ENCODE measurements around the gene PIEZO2.
"Not testable (repeated sequence)": the region's sequence is repeated elsewhere in the genome, so short reads cannot be mapped to it uniquely, and the experiment has no call there.

Gene PIEZO2

GRCh38 chr18:11137400-11137799 lies 12.0 kb downstream of the PIEZO2 start:
- H3K36me3 Mint-ChIP-seq (ENCODE audit: low read depth) = no peaks in the 10 kb centered on the region
- no peaks in the 10 kb centered on the region for H3K4me1 Mint-ChIP-seq (ENCODE audit: low read depth)
- H3K27me3 Mint-ChIP-seq (ENCODE audit: low read depth) = no peaks in the 10 kb centered on the region
- H3K9me3 Mint-ChIP-seq = no peaks in the 10 kb centered on the region
- no peak overlapping the region for H3K4me3 Mint-ChIP-seq
- no peak overlapping the region for H3K27ac Mint-ChIP-seq

- Mint-ChIP-seq H3K9me3 (peaks cover 4% of the 10 kb centered on the region), H3K27ac (no peak overlapping the region), H3K27me3 (ENCODE audit: low read depth) (no peaks in the 10 kb centered on the region), H3K4me1 (ENCODE audit: low read depth) (no peaks in the 10 kb centered on the region), H3K36me3 (ENCODE audit: low read depth) (no peaks in the 10 kb centered on the region), H3K4me3 (no peak overlapping the region)
These were observed 13.1 kb downstream of the PIEZO2 start for GRCh38 chr18:11136241-11136640.

GRCh38 chr18:11134940-11135339 lies 14.4 kb downstream of the PIEZO2 start:
- no peak overlapping the region for H3K27ac Mint-ChIP-seq
- H3K27me3 Mint-ChIP-seq (ENCODE audit: low read depth) = no peaks in the 10 kb centered on the region
- H3K36me3 Mint-ChIP-seq (ENCODE audit: low read depth) = no peaks in the 10 kb centered on the region
- H3K9me3 Mint-ChIP-seq = peaks cover 4% of the 10 kb centered on the region
- no peak overlapping the region for H3K4me3 Mint-ChIP-seq
- no peaks in the 10 kb centered on the region for H3K4me1 Mint-ChIP-seq (ENCODE audit: low read depth)

- H3K27ac Mint-ChIP-seq; H3K4me3 Mint-ChIP-seq; H3K4me1 Mint-ChIP-seq (ENCODE audit: low read depth); H3K27me3 Mint-ChIP-seq (ENCODE audit: low read depth); H3K9me3 Mint-ChIP-seq; H3K36me3 Mint-ChIP-seq (ENCODE audit: low read depth): not testable (repeated sequence)
These were observed 20.3 kb downstream of the PIEZO2 start for GRCh38 chr18:11129059-11129458.

GRCh38 chr18:11125492-11126315 lies 23.7 kb downstream of the PIEZO2 start:
- no peak overlapping the region for H3K4me3 Mint-ChIP-seq

GRCh38 chr18:11124054-11124453 lies 25.3 kb downstream of the PIEZO2 start:
- H3K4me1 Mint-ChIP-seq (ENCODE audit: low read depth) = no peaks in the 10 kb centered on the region
- H3K27me3 Mint-ChIP-seq (ENCODE audit: low read depth) = no peaks in the 10 kb centered on the region
- H3K9me3 Mint-ChIP-seq = peaks cover 6% of the 10 kb centered on the region

More at GRCh38 chr18:11125492-11126315, 23.7 kb downstream of the PIEZO2 start:
- no peak overlapping the region for H3K27ac Mint-ChIP-seq
- no peaks in the 10 kb centered on the region for H3K4me1 Mint-ChIP-seq (ENCODE audit: low read depth)
- peaks cover 6% of the 10 kb centered on the region for H3K9me3 Mint-ChIP-seq
- H3K27me3 Mint-ChIP-seq (ENCODE audit: low read depth) = no peaks in the 10 kb centered on the region
- H3K36me3 Mint-ChIP-seq (ENCODE audit: low read depth) = no peaks in the 10 kb centered on the region

GRCh38 chr18:11121443-11121849 lies 27.9 kb downstream of the PIEZO2 start:
- Mint-ChIP-seq H3K9me3 (no peaks in the 10 kb centered on the region), H3K27me3 (ENCODE audit: low read depth) (no peaks in the 10 kb centered on the region), H3K36me3 (ENCODE audit: low read depth) (no peaks in the 10 kb centered on the region), H3K4me1 (ENCODE audit: low read depth) (no peaks in the 10 kb centered on the region), H3K27ac (no peak overlapping the region), H3K4me3 (no peak overlapping the region)

More at GRCh38 chr18:11124054-11124453, 25.3 kb downstream of the PIEZO2 start:
- no peak overlapping the region for H3K4me3 Mint-ChIP-seq
- H3K27ac Mint-ChIP-seq = no peak overlapping the region
- no peaks in the 10 kb centered on the region for H3K36me3 Mint-ChIP-seq (ENCODE audit: low read depth)

GRCh38 chr18:11119959-11120587 lies 29.3 kb downstream of the PIEZO2 start:
- H3K36me3 Mint-ChIP-seq (ENCODE audit: low read depth) = no peaks in the 10 kb centered on the region
- H3K9me3 Mint-ChIP-seq = no peaks in the 10 kb centered on the region

GRCh38 chr18:11119550-11119949 lies 29.8 kb downstream of the PIEZO2 start:
- Mint-ChIP-seq H3K4me1 (ENCODE audit: low read depth) (no peaks in the 10 kb centered on the region), H3K36me3 (ENCODE audit: low read depth) (no peaks in the 10 kb centered on the region), H3K9me3 (no peaks in the 10 kb centered on the region), H3K27me3 (ENCODE audit: low read depth) (no peaks in the 10 kb centered on the region), H3K4me3 (no peak overlapping the region), H3K27ac (no peak overlapping the region)

More at GRCh38 chr18:11119959-11120587, 29.3 kb downstream of the PIEZO2 start:
- Mint-ChIP-seq H3K4me1 (ENCODE audit: low read depth) (no peaks in the 10 kb centered on the region), H3K27ac (no peak overlapping the region), H3K4me3 (no peak overlapping the region), H3K27me3 (ENCODE audit: low read depth) (no peaks in the 10 kb centered on the region)

- Mint-ChIP-seq H3K27me3 (ENCODE audit: low read depth) (no peaks in the 10 kb centered on the region), H3K36me3 (ENCODE audit: low read depth) (no peaks in the 10 kb centered on the region)
These were observed 31.2 kb downstream of the PIEZO2 start for GRCh38 chr18:11118051-11118766.

GRCh38 chr18:11115276-11115675 lies 34.1 kb downstream of the PIEZO2 start:
- H3K4me3 Mint-ChIP-seq = no peak overlapping the region
- H3K4me1 Mint-ChIP-seq (ENCODE audit: low read depth) = no peaks in the 10 kb centered on the region
- H3K27me3 Mint-ChIP-seq (ENCODE audit: low read depth) = no peaks in the 10 kb centered on the region
- H3K27ac Mint-ChIP-seq = no peak overlapping the region
- no peaks in the 10 kb centered on the region for H3K36me3 Mint-ChIP-seq (ENCODE audit: low read depth)
- H3K9me3 Mint-ChIP-seq = no peaks in the 10 kb centered on the region

More at GRCh38 chr18:11118051-11118766, 31.2 kb downstream of the PIEZO2 start:
- Mint-ChIP-seq H3K27ac (no peak overlapping the region), H3K4me3 (no peak overlapping the region), H3K9me3 (no peaks in the 10 kb centered on the region), H3K4me1 (ENCODE audit: low read depth) (no peaks in the 10 kb centered on the region)

GRCh38 chr18:11114653-11115052 lies 34.7 kb downstream of the PIEZO2 start:
- Mint-ChIP-seq H3K4me3 (no peak overlapping the region), H3K4me1 (ENCODE audit: low read depth) (no peaks in the 10 kb centered on the region)

GRCh38 chr18:11113937-11114336 lies 35.4 kb downstream of the PIEZO2 start:
- H3K4me1 Mint-ChIP-seq (ENCODE audit: low read depth) = no peaks in the 10 kb centered on the region
- no peaks in the 10 kb centered on the region for H3K27me3 Mint-ChIP-seq (ENCODE audit: low read depth)
- no peaks in the 10 kb centered on the region for H3K36me3 Mint-ChIP-seq (ENCODE audit: low read depth)
- H3K27ac Mint-ChIP-seq = no peak overlapping the region
- no peaks in the 10 kb centered on the region for H3K9me3 Mint-ChIP-seq
- no peak overlapping the region for H3K4me3 Mint-ChIP-seq

More at GRCh38 chr18:11114653-11115052, 34.7 kb downstream of the PIEZO2 start:
- Mint-ChIP-seq H3K36me3 (ENCODE audit: low read depth) (no peaks in the 10 kb centered on the region), H3K27ac (no peak overlapping the region), H3K9me3 (no peaks in the 10 kb centered on the region), H3K27me3 (ENCODE audit: low read depth) (no peaks in the 10 kb centered on the region)

- no peak overlapping the region for H3K27ac Mint-ChIP-seq
- no peaks in the 10 kb centered on the region for H3K9me3 Mint-ChIP-seq
- H3K4me1 Mint-ChIP-seq (ENCODE audit: low read depth) = no peaks in the 10 kb centered on the region
- no peak overlapping the region for H3K4me3 Mint-ChIP-seq
- no peaks in the 10 kb centered on the region for H3K27me3 Mint-ChIP-seq (ENCODE audit: low read depth)
- no peaks in the 10 kb centered on the region for H3K36me3 Mint-ChIP-seq (ENCODE audit: low read depth)
These were observed 36.3 kb downstream of the PIEZO2 start for GRCh38 chr18:11113046-11113548.

All from T-helper 1 cell treated with Interleukin-12 subunit alpha and Interleukin-12 subunit beta and Interleukin-4 antibody, amounts not matched to agents 30 μg/mL and 1 μg/mL, for 36 hours (primary cell).